Uterus (tissue), 4 donors: ENCODE results near the gene PHF14. TPM values are rescaled to one million over a fixed set of nuclear protein-coding genes. Genes with fewer than 3 reads are reported as not detected.

Source experiments
- DNase-seq, 2 donors: peaks; one replicate each; pipeline ENCODE4 v3.0.0-alpha.2; 2019 to 2020
- H3K27ac ChIP-seq, 2 donors: fragments of 200-600 bp; sonication (generic); 1 replicate in 1 of 2; 2 replicates in 1 of 2; pipeline ENCODE4 v1.5.1; 2016 to 2018
- H3K27me3 ChIP-seq, 2 donors: fragments of 200-600 bp; sonication (generic); one replicate each; pipeline ENCODE4 v1.5.1; 2018 to 2019; ENCODE audit warnings: control low read depth in 1 of 2
- H3K36me3 ChIP-seq, 2 donors: fragments of 200-600 bp; sonication (generic); one replicate each; pipeline ENCODE4 v1.5.1; 2019; ENCODE audit warnings: control low read depth in 1 of 2
- H3K4me1 ChIP-seq, 2 donors: fragments of 200-600 bp; sonication (generic); one replicate each; pipeline ENCODE4 v1.5.1; 2018 to 2019; ENCODE audit warnings: control low read depth in 1 of 2
- H3K4me3 ChIP-seq, 2 donors: fragments of 200-600 bp; sonication (generic); 1 replicate in 1 of 2; 2 replicates in 1 of 2; pipeline ENCODE4 v1.5.1; 2018 to 2019; ENCODE audit warnings: mild to moderate bottlenecking in 1 of 2
- H3K9me3 ChIP-seq, 2 donors: fragments of 200-600 bp; sonication (generic); one replicate each; pipeline ENCODE4 v1.5.1; 2019; ENCODE audit warnings: control low read depth in 1 of 2
- POLR2A ChIP-seq, 2 donors: fragments of 450-650 bp; IDR thresholded peaks; one replicate each; pipeline ENCODE4 v1.6.1; 2016; ENCODE audit warnings: antibody characterized with exemption in 2 of 2, mild to moderate bottlenecking in 1 of 2, moderate library complexity in 1 of 2
- intact Hi-C: fragments of 100-400 bp; cut with DNase I; formaldehyde crosslinking; loops from one replicate; pipeline ENCODE4 v1.15.1; 2023; ENCODE audit warnings: low total_unique reads
- total RNA-seq, 4 donors: library from RNA; depleted of rRNA in 3 of 4; stranded (reverse); fragments of >200 nt in 3 of 4; gene quantifications; one replicate each; pipeline versions ENCODE4 v1.1.0 to v1.2.4, GENCODE V29; 2014 to 2023
- TF ChIP-seq, protein P1 (sequence below), 4 experiments: fragments of 200-600 bp in 2 of 4; fragments of 450-650 bp in 2 of 4; sonication (generic) in 2 of 4; IDR thresholded peaks; one replicate each; pipeline ENCODE4 v1.5.1; 2016 to 2019; ENCODE audit warnings: antibody characterized with exemption in 4 of 4, mild to moderate bottlenecking in 2 of 4, moderate library complexity in 1 of 4
- donor health status: DM: yes; HTN: yes; CAD: no.

PHF14 gene
- total RNA-seq, 4 donors from 2014 or later = 34.1 to 161 (median 52.5) TPM

DNA sequence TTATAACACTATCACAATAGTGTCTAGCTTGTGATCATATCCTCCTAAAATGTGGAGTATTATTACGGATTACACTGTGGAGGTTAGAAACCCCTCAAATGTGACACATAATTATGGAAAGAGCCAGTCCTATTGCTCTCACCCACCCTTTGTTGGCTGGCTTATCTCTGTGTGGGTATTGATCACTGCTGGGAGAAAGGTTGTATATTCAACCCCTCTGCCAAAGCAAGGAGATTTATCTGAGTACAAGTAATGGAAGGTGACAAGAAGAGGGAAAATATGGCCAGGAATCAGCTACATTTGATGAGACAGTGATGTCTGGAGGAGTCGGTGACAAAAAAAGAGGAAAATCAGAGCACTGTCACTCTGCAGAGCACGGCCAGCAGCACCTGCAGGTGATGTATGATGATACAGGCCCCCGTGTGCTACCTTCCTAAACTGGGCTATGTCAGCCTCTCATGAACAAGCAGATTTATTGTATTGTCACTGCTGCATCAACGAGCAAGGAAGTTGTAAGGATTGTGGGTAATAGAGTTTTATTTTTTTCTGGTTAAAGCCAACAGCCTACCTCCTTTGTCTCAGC lies 235.3 kb downstream of the PHF14 start:
- no peak for TF ChIP-seq POLR2A (IDR thresholded peaks at IDR 0.05)
- TF ChIP-seq, protein P1, sequence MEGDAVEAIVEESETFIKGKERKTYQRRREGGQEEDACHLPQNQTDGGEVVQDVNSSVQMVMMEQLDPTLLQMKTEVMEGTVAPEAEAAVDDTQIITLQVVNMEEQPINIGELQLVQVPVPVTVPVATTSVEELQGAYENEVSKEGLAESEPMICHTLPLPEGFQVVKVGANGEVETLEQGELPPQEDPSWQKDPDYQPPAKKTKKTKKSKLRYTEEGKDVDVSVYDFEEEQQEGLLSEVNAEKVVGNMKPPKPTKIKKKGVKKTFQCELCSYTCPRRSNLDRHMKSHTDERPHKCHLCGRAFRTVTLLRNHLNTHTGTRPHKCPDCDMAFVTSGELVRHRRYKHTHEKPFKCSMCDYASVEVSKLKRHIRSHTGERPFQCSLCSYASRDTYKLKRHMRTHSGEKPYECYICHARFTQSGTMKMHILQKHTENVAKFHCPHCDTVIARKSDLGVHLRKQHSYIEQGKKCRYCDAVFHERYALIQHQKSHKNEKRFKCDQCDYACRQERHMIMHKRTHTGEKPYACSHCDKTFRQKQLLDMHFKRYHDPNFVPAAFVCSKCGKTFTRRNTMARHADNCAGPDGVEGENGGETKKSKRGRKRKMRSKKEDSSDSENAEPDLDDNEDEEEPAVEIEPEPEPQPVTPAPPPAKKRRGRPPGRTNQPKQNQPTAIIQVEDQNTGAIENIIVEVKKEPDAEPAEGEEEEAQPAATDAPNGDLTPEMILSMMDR (IDR thresholded peaks at IDR 0.05) = no peak
- Histone ChIP-seq H3K9me3 (no peaks in the 10 kb centered on the region), H3K4me1 (no peaks in the 10 kb centered on the region), H3K36me3 (no peaks in the 10 kb centered on the region), H3K27me3 (no peaks in the 10 kb centered on the region), H3K27ac (no peak overlapping the region), H3K4me3 (no peak overlapping the region)
- DNase-seq = no peak
- intact Hi-C loops = no loop called here

DNA sequence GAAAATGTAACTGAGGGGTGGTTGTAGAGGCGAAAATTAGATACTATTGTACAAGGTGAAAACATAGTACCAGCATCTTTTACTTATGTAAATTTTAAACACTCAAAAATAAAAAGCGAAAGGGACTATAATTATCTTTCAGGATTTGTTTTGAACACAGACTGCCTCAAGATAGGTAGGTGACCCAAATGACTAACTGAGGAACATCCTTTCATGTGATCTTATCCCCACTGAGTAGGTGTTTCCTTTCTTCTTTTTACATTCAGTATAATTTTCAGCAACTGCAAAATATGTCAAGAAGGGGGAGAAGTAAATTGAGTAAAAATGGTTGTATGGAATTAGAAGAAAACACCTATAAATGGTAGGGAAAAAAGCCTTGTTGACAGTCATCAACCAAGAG lies 236.7 kb downstream of the PHF14 start:
- no peak for DNase-seq
- H3K4me3 ChIP-seq = no peak overlapping the region
- intact Hi-C loops = no loop called here
- TF ChIP-seq, protein P1 (IDR thresholded peaks at IDR 0.05) = no peak
- TF ChIP-seq POLR2A (IDR thresholded peaks at IDR 0.05) = no peak
- H3K36me3 ChIP-seq = no peaks in the 10 kb centered on the region
- no peaks in the 10 kb centered on the region for H3K4me1 ChIP-seq
- no peak overlapping the region for H3K27ac ChIP-seq
- no peaks in the 10 kb centered on the region for H3K27me3 ChIP-seq
- H3K9me3 ChIP-seq = no peaks in the 10 kb centered on the region

DNA sequence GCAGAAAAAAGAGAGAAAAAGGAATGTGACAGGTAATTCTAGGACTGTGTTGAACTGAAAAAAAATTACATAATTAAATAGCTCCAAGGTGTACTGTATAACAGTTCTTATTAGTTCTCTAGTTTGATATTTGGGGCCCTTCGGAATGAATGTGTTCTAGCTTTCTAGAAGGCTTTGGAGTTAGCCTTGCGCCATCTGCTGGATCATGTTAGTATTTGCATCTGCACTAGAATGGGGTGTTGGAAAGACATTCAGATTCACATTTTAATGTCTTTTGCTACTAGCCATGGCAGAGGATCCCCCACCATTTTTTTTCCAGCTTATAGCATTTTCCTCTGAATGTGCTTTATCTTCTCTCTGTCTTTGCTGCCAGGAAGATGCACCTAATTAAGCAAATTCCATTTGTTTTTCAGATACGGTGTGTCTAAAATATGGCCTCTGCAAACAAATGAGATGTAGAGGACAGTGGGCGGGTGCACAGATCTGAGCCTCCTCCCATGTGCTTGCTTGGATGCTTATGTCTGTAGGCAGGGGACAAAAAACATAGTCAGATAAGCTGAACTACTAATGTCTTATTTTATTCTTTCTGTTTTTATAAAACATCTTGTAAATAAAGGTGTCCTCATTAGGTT lies 238.5 kb downstream of the PHF14 start:
- DNase-seq = peak; percentile 20 to 45
- Histone ChIP-seq H3K36me3 (no peaks in the 10 kb centered on the region), H3K27me3 (no peaks in the 10 kb centered on the region), H3K27ac (no peak overlapping the region), H3K4me1 (no peaks in the 10 kb centered on the region), H3K4me3 (no peak overlapping the region), H3K9me3 (no peaks in the 10 kb centered on the region)
- intact Hi-C loops = no loop called here
- TF ChIP-seq, protein P1 (IDR thresholded peaks at IDR 0.05) = peak; percentile 61 to 74 (median 68)
- TF ChIP-seq POLR2A (IDR thresholded peaks at IDR 0.05) = no peak

DNA sequence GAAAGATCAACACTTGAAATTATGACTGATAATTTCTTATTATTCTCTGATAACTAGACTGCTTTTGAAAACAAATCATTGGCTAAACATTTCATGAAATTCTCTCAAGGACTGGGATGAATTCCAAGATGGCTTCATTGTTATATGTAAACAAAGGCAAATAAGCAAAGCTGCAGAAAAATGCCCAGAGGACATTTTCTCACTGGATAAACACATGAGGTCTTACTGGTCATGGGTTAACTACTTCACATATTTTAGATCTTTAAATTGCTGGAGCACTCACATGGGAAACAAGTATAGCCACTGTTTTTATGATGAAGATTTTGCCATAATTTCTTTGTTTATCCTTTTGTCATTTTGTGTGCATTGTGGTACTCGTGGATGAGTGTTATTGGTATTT lies 239.1 kb downstream of the PHF14 start:
- Histone ChIP-seq H3K9me3 (no peaks in the 10 kb centered on the region), H3K27me3 (no peaks in the 10 kb centered on the region), H3K27ac (no peak overlapping the region), H3K4me3 (no peak overlapping the region), H3K36me3 (no peaks in the 10 kb centered on the region), H3K4me1 (no peaks in the 10 kb centered on the region)
- intact Hi-C loops = no loop called here
- TF ChIP-seq, protein P1 (IDR thresholded peaks at IDR 0.05) = no peak
- no peak for TF ChIP-seq POLR2A (IDR thresholded peaks at IDR 0.05)
- no peak for DNase-seq

DNA sequence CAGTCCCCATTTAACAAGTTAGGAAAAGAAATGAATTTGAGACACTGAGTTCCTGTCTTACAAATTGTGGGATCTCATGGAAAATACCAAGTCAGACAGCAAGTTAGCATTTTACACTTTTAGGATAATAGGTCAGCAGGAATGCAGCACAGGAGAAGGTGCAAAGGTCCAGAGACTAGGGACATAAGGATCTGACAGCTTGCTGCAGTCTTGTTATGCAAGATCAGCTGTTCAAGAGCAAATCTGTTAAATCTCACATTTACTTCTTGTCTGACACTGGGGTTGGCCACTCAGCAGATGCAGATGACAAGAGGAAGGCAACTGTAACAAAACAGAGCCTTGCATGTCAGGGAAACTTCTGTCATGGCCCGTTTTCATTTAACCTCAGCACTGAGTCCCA lies 239.6 kb downstream of the PHF14 start:
- DNase-seq = no peak
- Histone ChIP-seq H3K36me3 (no peaks in the 10 kb centered on the region), H3K9me3 (no peaks in the 10 kb centered on the region), H3K4me3 (no peak overlapping the region), H3K27me3 (no peaks in the 10 kb centered on the region), H3K4me1 (no peaks in the 10 kb centered on the region), H3K27ac (no peak overlapping the region)
- TF ChIP-seq, protein P1 (IDR thresholded peaks at IDR 0.05) = no peak
- TF ChIP-seq POLR2A (IDR thresholded peaks at IDR 0.05) = no peak
- intact Hi-C loops = no loop called here
